Dedifferentiated amniotic fluid mesenchymal stem cell (primary cell): Measurements from ENCODE around the gene CTDP1.

Experiments
- DNase-seq: peaks from one replicate; pipeline ENCODE4 v3.0.0-alpha.2; 2016; ENCODE audit errors: extremely low spot score

Gene CTDP1, protein sequence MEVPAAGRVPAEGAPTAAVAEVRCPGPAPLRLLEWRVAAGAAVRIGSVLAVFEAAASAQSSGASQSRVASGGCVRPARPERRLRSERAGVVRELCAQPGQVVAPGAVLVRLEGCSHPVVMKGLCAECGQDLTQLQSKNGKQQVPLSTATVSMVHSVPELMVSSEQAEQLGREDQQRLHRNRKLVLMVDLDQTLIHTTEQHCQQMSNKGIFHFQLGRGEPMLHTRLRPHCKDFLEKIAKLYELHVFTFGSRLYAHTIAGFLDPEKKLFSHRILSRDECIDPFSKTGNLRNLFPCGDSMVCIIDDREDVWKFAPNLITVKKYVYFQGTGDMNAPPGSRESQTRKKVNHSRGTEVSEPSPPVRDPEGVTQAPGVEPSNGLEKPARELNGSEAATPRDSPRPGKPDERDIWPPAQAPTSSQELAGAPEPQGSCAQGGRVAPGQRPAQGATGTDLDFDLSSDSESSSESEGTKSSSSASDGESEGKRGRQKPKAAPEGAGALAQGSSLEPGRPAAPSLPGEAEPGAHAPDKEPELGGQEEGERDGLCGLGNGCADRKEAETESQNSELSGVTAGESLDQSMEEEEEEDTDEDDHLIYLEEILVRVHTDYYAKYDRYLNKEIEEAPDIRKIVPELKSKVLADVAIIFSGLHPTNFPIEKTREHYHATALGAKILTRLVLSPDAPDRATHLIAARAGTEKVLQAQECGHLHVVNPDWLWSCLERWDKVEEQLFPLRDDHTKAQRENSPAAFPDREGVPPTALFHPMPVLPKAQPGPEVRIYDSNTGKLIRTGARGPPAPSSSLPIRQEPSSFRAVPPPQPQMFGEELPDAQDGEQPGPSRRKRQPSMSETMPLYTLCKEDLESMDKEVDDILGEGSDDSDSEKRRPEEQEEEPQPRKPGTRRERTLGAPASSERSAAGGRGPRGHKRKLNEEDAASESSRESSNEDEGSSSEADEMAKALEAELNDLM

GRCh38 chr18:79679552-79680099 is at the start of gene CTDP1:
Gene CTDP1, plus strand, starts transcription at chr18:79679803. Its CDS starts 145 bp downstream, at chr18:79679948.
- peak; percentile 83 for DNase-seq

DNA sequence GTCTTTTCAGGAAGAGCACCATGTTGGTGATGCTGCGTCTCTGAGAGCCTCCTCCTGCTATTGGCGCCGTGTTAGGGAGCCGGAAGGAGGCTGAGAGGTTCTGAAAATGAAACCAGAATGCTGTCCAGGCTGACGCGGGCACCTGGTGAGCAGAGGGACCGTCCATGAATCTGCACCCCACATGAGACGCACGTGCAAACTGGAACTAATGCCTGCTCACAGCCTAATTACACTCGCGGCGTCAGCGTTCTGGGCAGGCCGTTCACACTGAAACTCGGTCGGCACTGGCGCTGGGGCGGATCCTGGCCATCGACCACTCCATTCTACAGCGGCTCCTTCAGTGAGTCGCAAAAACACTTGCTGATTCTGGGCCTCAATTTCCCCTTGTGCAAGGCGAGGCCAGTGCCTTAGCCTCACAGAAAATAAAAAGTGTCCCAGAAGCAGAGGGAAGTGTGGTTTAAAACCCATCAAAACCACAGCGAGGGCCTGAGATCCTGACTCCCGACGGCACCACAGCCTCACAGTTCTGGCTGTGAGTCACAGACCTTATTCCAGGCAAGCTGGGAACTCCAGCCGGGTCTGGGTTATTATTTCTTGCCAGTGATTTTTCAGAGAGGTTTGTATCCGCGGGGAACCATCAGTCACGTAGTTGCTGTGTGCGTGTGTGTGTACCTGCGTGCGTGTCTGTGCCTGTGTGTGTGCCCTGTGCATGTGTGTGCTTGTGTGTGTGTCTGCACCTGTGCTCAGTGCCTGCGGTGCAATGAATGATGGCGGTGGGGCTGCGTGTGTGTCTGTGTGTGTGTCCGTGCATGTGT is 49.1 kb upstream of the CTDP1 start:
- no peak for DNase-seq

GRCh38 chr18:79631096-79631507 is 48.5 kb upstream of the CTDP1 start:
- DNase-seq: no peak

- DNase-seq: no peak
These were observed 47.7 kb upstream of the CTDP1 start for GRCh38 chr18:79631761-79632446.

DNA sequence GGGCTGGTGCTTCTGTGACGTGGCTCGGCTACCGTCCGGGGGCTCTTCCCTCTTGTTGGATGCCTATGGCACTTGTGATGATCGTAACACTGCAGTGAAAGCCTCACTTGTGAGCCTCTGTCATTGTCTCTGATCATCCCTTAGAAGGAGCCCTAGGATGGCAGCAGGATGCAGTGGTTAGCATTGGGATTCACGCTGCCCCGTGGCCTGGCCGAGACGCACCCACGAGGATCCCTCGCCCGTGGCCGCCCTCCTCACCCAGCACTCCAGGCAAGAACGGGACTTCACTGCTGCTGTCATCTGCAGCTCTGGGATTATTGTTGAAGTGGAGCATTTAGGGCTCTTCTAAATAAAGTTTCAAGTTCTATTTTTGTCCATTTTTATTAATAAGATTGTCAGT is 46.8 kb upstream of the CTDP1 start:
- DNase-seq: no peak

DNA sequence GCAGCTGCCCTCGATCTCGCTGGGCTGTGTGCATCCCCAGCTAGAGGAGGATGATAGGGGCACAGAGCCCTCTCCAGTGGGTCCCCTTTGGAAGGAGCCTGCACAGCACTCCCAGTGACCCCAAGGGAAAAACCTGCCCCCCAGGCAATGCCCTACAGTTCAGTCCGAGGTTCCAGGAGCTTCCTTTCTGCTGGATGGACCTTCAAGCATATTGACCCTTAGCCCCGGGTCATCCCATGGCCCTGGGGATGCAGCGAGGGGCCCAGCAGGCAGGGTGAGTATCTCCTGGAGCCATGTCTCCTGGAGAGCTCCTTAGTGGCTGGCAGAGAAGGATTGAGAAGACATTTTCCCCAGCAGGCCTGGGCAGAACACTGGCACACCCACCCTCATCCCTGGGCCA is 45.4 kb upstream of the CTDP1 start:
- DNase-seq: no peak

- DNase-seq: no peak
These were observed 44.8 kb upstream of the CTDP1 start for GRCh38 chr18:79634593-79635426.

DNA sequence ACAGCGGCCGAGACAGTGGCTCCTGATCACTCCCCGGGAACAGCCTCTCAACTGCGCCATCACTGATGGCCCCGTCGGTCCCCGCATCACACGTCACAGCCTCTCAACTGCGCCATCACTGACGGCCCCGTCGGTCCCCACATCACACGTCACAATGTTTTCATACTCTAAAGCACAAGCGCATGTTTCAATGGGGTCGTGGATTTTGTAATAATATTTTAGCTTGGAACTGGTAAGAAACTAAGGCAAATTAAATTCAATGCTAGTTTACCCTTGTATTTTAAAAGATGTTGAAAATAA is 44.2 kb upstream of the CTDP1 start:
- no peak for DNase-seq

- no peak for DNase-seq
These were observed 42.3 kb upstream of the CTDP1 start for GRCh38 chr18:79637181-79637920.

DNA sequence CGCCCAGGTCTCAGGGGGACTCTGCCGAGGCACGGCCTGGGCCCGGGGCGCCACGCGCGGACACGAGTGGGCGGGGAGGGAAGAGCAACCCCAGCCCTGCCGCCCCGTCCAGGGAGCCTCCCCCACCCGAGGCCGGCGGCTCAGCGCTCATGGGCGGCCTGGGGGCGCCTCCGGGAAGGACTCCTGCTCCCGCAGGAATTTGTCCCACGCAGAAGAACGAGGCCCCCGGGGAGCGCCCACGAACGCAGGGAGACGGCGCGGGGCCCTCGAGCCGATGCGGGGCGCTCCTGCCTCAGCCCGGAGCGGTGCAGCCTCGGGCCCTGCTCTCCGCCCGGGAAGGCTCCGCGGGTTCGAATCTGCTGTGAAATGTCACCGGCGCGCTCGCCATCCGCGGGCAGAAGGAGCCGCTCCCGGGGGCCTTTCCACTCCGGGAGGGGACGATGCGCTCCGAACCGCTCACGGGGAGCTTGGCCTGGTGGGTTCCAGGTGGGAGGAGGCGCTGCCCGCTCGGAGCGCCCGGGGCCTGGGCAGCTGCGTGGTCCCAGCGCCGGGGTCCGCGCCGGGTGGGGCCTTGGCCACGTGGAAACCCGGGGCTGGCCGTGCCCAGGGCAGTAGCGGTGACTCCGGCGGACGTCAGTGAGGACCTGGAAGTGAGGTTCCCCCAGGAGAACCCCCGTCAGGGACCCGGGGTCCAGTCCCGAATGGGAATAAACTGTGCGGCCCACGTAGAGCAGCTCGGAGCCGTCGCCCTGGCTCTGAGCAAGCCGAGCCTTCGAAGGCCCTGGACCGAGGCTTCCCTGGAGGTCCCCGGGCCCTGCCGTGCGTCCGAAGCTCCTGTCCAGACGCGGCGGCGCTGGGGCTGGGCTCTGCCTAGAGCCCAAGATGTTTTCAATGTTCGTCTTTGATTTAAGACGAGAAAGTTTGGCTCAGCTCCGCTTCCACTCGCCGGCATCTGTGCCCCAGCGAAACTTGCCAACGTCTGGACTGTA is 41.4 kb upstream of the CTDP1 start:
- no peak for DNase-seq

DNA sequence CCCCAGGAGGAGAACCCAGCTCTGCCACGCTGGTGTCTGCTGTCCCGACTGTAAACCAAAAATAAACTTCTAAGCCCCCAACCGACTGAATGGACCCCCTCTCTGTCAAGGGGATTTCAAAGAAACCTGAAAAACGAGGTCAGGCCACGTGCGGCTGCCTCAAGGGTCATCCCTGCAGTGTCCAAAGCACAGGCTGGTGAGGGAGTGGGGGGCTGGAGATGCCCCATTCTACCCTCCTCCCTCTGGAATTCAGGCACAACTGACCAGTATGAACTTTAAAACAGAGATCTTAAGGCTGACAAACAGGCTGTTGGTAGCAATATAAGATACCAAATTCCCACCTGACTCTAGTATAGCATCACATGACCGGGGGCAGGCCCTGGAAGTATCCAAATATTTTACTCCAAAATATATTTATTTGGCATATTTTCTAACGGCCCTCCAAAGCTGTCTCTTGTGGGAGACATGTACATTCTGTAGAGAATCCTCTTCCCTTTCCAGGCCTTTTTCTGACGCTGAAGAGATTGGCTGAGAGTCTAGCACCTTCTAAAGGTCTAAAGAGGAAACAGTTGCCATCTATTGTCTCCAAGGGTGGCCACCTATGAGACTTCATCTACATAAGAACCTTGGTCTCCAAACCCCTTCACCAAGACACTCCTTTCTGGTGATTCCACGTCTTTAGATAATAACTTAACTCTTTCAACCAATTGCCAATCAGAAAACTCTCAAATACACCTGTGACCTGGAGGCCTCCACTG is 40.4 kb upstream of the CTDP1 start:
- DNase-seq: no peak

GRCh38 chr18:79640064-79640672 is 39.4 kb upstream of the CTDP1 start:
- DNase-seq: no peak

DNA sequence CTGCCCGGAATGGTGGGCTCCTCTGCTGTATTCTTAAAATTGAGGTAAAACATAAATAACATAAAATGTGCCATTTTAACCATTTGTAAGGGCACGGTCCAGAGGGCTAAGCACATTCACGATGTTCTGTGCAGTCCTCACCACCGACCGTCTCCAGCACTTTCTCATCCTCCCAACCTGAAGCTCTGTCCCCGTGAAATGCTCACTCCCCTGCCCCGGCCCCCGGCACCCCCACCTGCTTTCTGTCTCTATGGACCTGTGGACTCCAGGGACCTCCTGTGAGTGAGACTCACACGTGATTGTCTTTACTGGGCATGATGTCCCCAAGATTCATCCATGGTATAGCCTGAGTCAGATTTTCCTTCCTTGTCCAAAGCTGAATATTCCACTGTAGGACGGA is 38.7 kb upstream of the CTDP1 start:
- DNase-seq: no peak

DNA sequence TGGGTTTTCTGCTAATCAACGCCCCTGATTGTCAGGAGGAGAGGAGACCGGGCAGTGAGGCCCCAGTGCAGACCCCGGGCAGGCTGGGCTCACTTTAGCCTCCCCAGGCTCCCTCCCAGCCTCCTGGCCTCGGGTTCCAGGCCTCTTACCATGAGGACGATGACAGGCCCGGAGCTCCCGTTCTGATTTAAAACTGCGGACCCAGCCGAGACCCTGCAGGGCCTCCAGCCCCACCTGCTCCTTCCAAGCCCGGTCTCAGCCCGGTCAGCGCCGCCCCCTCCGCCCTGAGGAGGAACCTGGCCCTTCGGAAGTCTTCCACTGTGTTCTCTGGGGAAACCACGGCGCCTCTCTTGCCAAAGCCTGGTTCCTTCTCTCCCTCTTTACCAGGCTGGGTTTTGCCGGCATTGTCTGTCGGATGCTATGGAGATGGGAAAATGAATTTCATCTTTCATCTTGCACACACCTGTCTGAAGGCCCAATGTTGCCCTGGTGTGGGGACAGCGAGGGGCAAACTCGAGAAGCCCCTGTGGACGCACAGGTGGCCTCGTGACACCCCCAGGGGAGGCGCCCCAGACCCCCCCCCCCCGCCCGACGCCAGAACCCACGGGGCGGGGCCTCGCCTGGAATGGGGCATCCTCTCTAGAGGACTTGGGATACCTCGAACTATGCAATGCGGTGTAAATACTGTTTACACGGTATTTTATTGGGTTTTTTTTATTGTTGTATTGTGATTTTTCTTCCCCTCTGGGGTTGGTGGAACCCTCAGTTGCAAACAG is 37.7 kb upstream of the CTDP1 start:
- no peak for DNase-seq

DNA sequence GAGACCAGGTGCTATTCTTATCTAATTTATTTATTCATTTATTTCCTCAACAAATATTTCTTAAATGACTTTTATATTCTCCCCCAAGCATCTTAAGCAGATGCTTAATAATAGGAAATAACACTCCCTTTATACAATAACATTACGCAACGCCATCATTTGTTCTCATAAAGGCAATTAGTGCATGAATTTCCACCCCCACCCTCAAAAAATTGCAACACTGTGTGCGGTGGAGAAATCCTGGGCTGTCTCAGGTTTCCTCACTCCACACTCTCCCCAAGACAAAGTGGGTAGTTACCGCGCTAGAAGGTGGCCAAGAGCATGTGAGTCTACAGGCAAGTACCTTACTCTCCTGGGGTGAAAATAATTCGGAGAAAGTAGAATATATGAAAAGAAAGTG is 37.0 kb upstream of the CTDP1 start:
- DNase-seq: no peak
